Activated effector memory CD4-positive, alpha-beta T cell treated with Interleukin-2 at 50 U/mL for 16 hours (primary cell): ENCODE data around the gene IRGQ.

ENCODE experiments used
- DNase-seq: peaks from one replicate; pipeline ENCODE4 v3.0.0-alpha.2; 2020

Gene IRGQ

DNA sequence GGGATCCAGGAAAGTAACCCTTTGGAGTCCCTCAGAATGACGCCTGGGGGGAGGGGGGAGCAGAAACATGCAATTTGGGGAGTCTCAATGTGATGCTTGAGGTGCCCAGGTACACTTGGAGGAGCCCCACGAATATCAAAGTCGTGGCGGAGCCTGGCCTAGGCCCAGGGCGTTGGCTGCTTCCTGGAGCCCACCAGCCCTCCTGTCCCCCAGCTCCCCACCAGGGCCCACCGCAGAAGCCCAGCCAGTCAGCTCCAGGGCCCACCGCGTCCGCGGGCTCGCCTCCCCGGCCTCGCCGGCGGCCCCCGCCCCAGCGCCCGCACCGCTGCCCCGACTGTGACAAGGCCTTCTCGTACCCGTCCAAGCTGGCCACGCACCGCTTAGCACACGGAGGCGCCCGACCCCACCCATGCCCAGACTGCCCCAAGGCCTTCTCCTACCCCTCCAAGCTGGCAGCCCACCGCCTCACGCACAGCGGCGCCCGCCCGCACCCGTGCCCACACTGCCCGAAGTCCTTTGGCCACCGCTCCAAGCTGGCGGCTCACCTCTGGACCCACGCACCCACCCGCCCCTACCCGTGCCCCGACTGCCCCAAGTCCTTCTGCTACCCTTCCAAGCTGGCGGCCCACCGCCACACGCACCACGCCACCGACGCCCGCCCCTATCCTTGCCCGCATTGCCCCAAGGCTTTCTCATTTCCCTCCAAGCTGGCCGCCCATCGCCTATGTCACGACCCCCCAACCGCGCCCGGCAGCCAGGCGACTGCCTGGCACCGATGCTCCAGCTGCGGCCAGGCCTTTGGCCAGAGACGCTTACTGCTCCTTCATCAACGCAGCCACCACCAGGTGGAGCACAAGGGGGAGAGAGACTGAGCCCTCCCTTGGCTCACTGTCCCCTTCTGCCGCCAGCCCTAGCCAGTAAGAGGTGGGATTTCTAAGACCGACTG, 60.8 kb downstream of the IRGQ start:
- DNase-seq, result no peak
